Trophoblast cell (in vitro differentiated cells and primary cell): Measurements from ENCODE around the gene LRP5.
A peak's percentile ranks its signal among the peaks of the same experiment; 100 is the strongest.

Experiments
- DNase-seq, 2 donors: peaks; one replicate each; pipeline ENCODE4 v3.0.0-alpha.2; 2016
- H2AFZ ChIP-seq: 2 replicates; pipeline ENCODE4 v1.6.1; 2013; ENCODE audit warnings: low read length, moderate library complexity, mild to moderate bottlenecking; ENCODE audit not compliant: insufficient read depth, poor library complexity
- H2AK5ac ChIP-seq: 2 replicates; pipeline ENCODE4 v1.6.1; 2013; ENCODE audit warnings: mild to moderate bottlenecking, low read length
- H2BK120ac ChIP-seq: 2 replicates; pipeline ENCODE4 v1.6.1; 2013; ENCODE audit warnings: low read length, mild to moderate bottlenecking, moderate library complexity; ENCODE audit not compliant: insufficient read depth, poor library complexity
- H2BK12ac ChIP-seq: 2 replicates; pipeline ENCODE4 v1.6.1; 2013; ENCODE audit warnings: mild to moderate bottlenecking, low read length, moderate library complexity
- H2BK5ac ChIP-seq: 2 replicates; pipeline ENCODE4 v1.6.1; 2013; ENCODE audit warnings: low read length, low read depth, moderate library complexity, mild to moderate bottlenecking; ENCODE audit not compliant: poor library complexity
- H3K14ac ChIP-seq: 2 replicates; pipeline ENCODE4 v1.6.1; 2013; ENCODE audit warnings: mild to moderate bottlenecking, low read length
- H3K18ac ChIP-seq: 2 replicates; pipeline ENCODE4 v1.6.1; 2013; ENCODE audit warnings: mild to moderate bottlenecking, low read length
- H3K23ac ChIP-seq: 2 replicates; pipeline ENCODE4 v1.6.1; 2013; ENCODE audit warnings: low read length
- H3K27ac ChIP-seq: 2 replicates; pipeline ENCODE4 v1.5.1; 2013; ENCODE audit warnings: low read depth, mild to moderate bottlenecking, inconsistent platforms, low read length, moderate library complexity
- H3K27me3 ChIP-seq: 2 replicates; pipeline ENCODE4 v1.6.1; 2013; ENCODE audit warnings: inconsistent platforms, mild to moderate bottlenecking, low read length, moderate library complexity; ENCODE audit not compliant: insufficient read depth
- H3K36me3 ChIP-seq, 2 experiments: 1 replicate in 1 of 2; 2 replicates in 1 of 2; pipeline ENCODE4 v1.6.1; 2013; ENCODE audit warnings: low read length in 2 of 2, mild to moderate bottlenecking in 2 of 2, moderate library complexity in 1 of 2; ENCODE audit not compliant: insufficient read depth in 2 of 2, control insufficient read depth in 1 of 2
- H3K4ac ChIP-seq: 2 replicates; pipeline ENCODE4 v1.6.1; 2013; ENCODE audit warnings: low read depth, mild to moderate bottlenecking, low read length, moderate library complexity
- H3K4me1 ChIP-seq, 2 experiments: 1 replicate in 1 of 2; 2 replicates in 1 of 2; pipeline ENCODE4 v1.6.1; 2013; ENCODE audit warnings: low read length in 2 of 2, mild to moderate bottlenecking in 2 of 2, moderate library complexity in 1 of 2; ENCODE audit not compliant: insufficient read depth in 2 of 2, control insufficient read depth in 1 of 2
- H3K4me2 ChIP-seq: 2 replicates; pipeline ENCODE4 v1.6.1; 2013; ENCODE audit warnings: inconsistent platforms, mild to moderate bottlenecking, low read length, moderate library complexity
- H3K4me3 ChIP-seq: 2 replicates; pipeline ENCODE4 v1.5.1; 2013; ENCODE audit warnings: mild to moderate bottlenecking, low read depth, low read length, inconsistent platforms
- H3K79me1 ChIP-seq: one replicate; pipeline ENCODE4 v1.6.1; 2013; ENCODE audit warnings: low read length
- H3K79me2 ChIP-seq: 2 replicates; pipeline ENCODE4 v1.6.1; 2013; ENCODE audit warnings: low read length, mild to moderate bottlenecking; ENCODE audit not compliant: control insufficient read depth, insufficient read depth, poor library complexity
- H3K9ac ChIP-seq: 2 replicates; pipeline ENCODE4 v1.6.1; 2013; ENCODE audit warnings: mild to moderate bottlenecking, low read length
- H3K9me3 ChIP-seq: 2 replicates; pipeline ENCODE4 v1.6.1; 2013; ENCODE audit warnings: low read depth, mild to moderate bottlenecking, control low read depth, inconsistent platforms, low read length; ENCODE audit not compliant: insufficient read depth
- H4K12ac ChIP-seq: 2 replicates; pipeline ENCODE4 v1.6.1; 2013; ENCODE audit warnings: low read depth, mild to moderate bottlenecking, low read length, moderate library complexity
- H4K8ac ChIP-seq: 2 replicates; pipeline ENCODE4 v1.6.1; 2013; ENCODE audit warnings: low read depth, mild to moderate bottlenecking, low read length, moderate library complexity
- H4K91ac ChIP-seq: one replicate; pipeline ENCODE4 v1.6.1; 2013; ENCODE audit warnings: low read depth, mild to moderate bottlenecking, low read length, moderate library complexity
- WGBS: extraction: QIAGEN DNeasy Blood & Tissue Kit; methylation state at CpG from one replicate; pipeline ENCODE4 v1.1.7; 2013; ENCODE audit warnings: missing lambda C conversion rate; ENCODE audit not compliant: insufficient read length, insufficient coverage; ENCODE audit errors: extremely low coverage; 5-methylcytosine and 5-hydroxymethylcytosine counted together

LRP5 gene

GRCh38 chr11:68337399-68337835, 25.0 kb downstream of the LRP5 start:
- Histone ChIP-seq H3K4me2 (no peak overlapping the region), H3K79me2 (peaks cover 7% of the 10 kb centered on the region), H4K8ac (no peak overlapping the region), H3K79me1 (peaks cover 9% of the 10 kb centered on the region), H2AK5ac (no peak overlapping the region), H3K9me3 (no peaks in the 10 kb centered on the region), H2AFZ (no peak overlapping the region), H3K4ac (no peak overlapping the region), H3K27me3 (no peaks in the 10 kb centered on the region), H4K12ac (no peak overlapping the region), H3K27ac (no peak overlapping the region), H2BK120ac (no peak overlapping the region), H4K91ac (no peak overlapping the region), H3K4me3 (no peak overlapping the region), H2BK5ac (no peak overlapping the region), H3K9ac (no peak overlapping the region), H3K14ac (no peak overlapping the region), H3K23ac (no peak overlapping the region), H3K18ac (no peak overlapping the region), H2BK12ac (no peak overlapping the region), H3K36me3 (no peaks in the 10 kb centered on the region), H3K4me1 (peaks cover 21 to 22% of the 10 kb centered on the region in 2 experiments)
- DNase-seq: no peak
- no CpG with 5 or more reads among the region's 4 CpGs for WGBS

DNA sequence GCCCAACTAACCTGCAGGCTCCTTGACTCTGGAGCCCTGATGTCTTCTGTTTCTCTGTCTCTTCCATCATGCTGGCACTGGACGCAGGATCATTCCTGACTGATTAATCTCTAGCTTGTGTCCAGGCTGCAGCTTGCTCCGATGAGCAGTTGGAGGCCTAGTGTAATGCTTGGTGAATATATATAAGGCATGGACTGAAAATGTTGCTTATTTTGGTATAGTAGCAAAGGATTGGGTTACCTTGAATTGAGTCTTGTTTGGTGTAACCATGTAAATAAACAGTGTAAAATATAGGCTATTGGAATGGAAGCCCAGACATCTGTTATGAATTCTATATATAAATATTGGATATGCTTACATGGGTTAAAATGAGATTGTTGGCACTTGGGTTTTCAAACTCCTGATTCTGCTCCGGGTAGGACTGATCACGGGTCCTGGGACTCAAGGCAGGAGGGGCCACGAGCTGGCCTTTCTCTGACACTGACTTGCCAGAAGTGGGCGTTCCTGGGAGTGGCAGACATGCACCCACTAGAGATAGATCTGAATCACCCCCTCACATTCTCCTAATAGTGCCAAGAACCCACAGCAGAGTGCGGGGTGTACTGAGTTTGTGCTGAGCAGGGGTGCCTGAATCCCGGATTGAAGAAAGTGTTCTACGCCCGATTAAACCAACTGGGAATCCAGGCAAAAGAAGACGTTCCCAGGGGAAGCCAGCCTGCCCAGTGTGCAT, 25.8 kb downstream of the LRP5 start:
- Histone ChIP-seq H3K4me3 (no peak overlapping the region), H3K36me3 (no peaks in the 10 kb centered on the region), H2BK5ac (no peak overlapping the region), H2BK12ac (no peak overlapping the region), H3K27ac (no peak overlapping the region), H3K4me1 (peaks cover 28 to 29% of the 10 kb centered on the region in 2 experiments), H2AK5ac (no peak overlapping the region), H3K4ac (no peak overlapping the region), H3K79me1 (peaks cover 15% of the 10 kb centered on the region), H3K79me2 (peaks cover 10% of the 10 kb centered on the region), H2BK120ac (no peak overlapping the region), H4K12ac (no peak overlapping the region), H3K9me3 (no peaks in the 10 kb centered on the region), H2AFZ (no peak overlapping the region), H3K27me3 (no peaks in the 10 kb centered on the region), H3K14ac (no peak overlapping the region), H4K8ac (no peak overlapping the region), H3K4me2 (no peak overlapping the region), H4K91ac (no peak overlapping the region), H3K23ac (no peak overlapping the region), H3K9ac (no peak overlapping the region), H3K18ac (no peak overlapping the region)
- no CpG with 5 or more reads among the region's 11 CpGs for WGBS
- peak; percentile 60 to 65 for DNase-seq

GRCh38 chr11:68340003-68340767, 27.8 kb downstream of the LRP5 start:
- Histone ChIP-seq H3K9ac (no peak overlapping the region), H4K12ac (no peak overlapping the region), H3K9me3 (no peaks in the 10 kb centered on the region), H3K27me3 (no peaks in the 10 kb centered on the region), H3K14ac (no peak overlapping the region), H3K27ac (no peak overlapping the region), H3K4me1 (peaks cover 35 to 38% of the 10 kb centered on the region in 2 experiments), H3K23ac (no peak overlapping the region), H3K36me3 (no peaks in the 10 kb centered on the region), H3K4me3 (no peak overlapping the region), H2BK5ac (no peak overlapping the region), H2BK12ac (no peak overlapping the region), H3K4ac (peak overlapping the region; percentile 33), H2AFZ (no peak overlapping the region), H4K8ac (no peak overlapping the region), H2BK120ac (no peak overlapping the region), H4K91ac (no peak overlapping the region), H3K79me2 (peaks cover 12% of the 10 kb centered on the region), H3K79me1 (peaks cover 19% of the 10 kb centered on the region), H2AK5ac (no peak overlapping the region), H3K18ac (no peak overlapping the region), H3K4me2 (peak overlapping the region; percentile 0)
- no peak for DNase-seq
- no CpG with 5 or more reads among the region's 16 CpGs for WGBS

- no peak overlapping the region for H3K23ac ChIP-seq
- no peak overlapping the region for H3K4me3 ChIP-seq
- H3K9me3 ChIP-seq: no peaks in the 10 kb centered on the region
- H2AK5ac ChIP-seq: peak overlapping the region; percentile 44
- peak overlapping the region; percentile 16 for H4K91ac ChIP-seq
- H2BK5ac ChIP-seq: no peak overlapping the region
- WGBS: no CpG with 5 or more reads among the region's 15 CpGs
- H3K79me2 ChIP-seq: peaks cover 12% of the 10 kb centered on the region
- peak overlapping the region; percentile 7 for H2BK12ac ChIP-seq
- no peak overlapping the region for H3K27ac ChIP-seq
- no peaks in the 10 kb centered on the region for H3K27me3 ChIP-seq
- no peak overlapping the region for H2BK120ac ChIP-seq
- H4K8ac ChIP-seq: no peak overlapping the region
- DNase-seq: no peak
- H3K36me3 ChIP-seq: no peaks in the 10 kb centered on the region
- no peak overlapping the region for H3K9ac ChIP-seq
- H3K14ac ChIP-seq: peak overlapping the region; percentile 1
- peak overlapping the region; percentile 39 for H3K18ac ChIP-seq
- no peak overlapping the region for H3K4ac ChIP-seq
- H3K79me1 ChIP-seq: peaks cover 19% of the 10 kb centered on the region
- H4K12ac ChIP-seq: no peak overlapping the region
- H3K4me2 ChIP-seq: no peak overlapping the region
- H2AFZ ChIP-seq: no peak overlapping the region
- H3K4me1 ChIP-seq: peaks cover 35 to 38% of the 10 kb centered on the region in 2 experiments
Observed at GRCh38 chr11:68340784-68341556, 28.6 kb downstream of the LRP5 start.
